DOHH2 (cell line): ENCODE measurements around the gene PLPP7.

Source experiments
- EZH2phosphoT487 ChIP-seq: fragments of 200-600 bp; sonication (generic); IDR thresholded peaks from 2 replicates; pipeline ENCODE4 v1.6.1; 2017; ENCODE audit warnings: borderline replicate concordance, mild to moderate bottlenecking, antibody characterized with exemption, low read length, moderate library complexity, mixed read lengths
- TF ChIP-seq, protein P1 (sequence below): fragments of 200-600 bp; sonication (generic); IDR thresholded peaks from one replicate; pipeline ENCODE4 v1.5.1; 2014; ENCODE audit warnings: antibody characterized with exemption, mild to moderate bottlenecking, low read depth, low read length; ENCODE audit not compliant: poor library complexity, severe bottlenecking

- TF ChIP-seq EZH2phosphoT487, result no peak
- TF ChIP-seq, protein P1, sequence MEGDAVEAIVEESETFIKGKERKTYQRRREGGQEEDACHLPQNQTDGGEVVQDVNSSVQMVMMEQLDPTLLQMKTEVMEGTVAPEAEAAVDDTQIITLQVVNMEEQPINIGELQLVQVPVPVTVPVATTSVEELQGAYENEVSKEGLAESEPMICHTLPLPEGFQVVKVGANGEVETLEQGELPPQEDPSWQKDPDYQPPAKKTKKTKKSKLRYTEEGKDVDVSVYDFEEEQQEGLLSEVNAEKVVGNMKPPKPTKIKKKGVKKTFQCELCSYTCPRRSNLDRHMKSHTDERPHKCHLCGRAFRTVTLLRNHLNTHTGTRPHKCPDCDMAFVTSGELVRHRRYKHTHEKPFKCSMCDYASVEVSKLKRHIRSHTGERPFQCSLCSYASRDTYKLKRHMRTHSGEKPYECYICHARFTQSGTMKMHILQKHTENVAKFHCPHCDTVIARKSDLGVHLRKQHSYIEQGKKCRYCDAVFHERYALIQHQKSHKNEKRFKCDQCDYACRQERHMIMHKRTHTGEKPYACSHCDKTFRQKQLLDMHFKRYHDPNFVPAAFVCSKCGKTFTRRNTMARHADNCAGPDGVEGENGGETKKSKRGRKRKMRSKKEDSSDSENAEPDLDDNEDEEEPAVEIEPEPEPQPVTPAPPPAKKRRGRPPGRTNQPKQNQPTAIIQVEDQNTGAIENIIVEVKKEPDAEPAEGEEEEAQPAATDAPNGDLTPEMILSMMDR, result no peak
Observed at GRCh38 chr9:131258186-131258585, 31.3 kb upstream of the PLPP7 start.
